Natural killer cell (primary cell): ENCODE measurements around the gene CCDC28A. TPM values are rescaled to one million over a fixed set of nuclear protein-coding genes. Genes with fewer than 3 reads are reported as not detected.

Experiments
- ATAC-seq, 3 donors: fragments of 150-1000 bp in 2 of 3; fragments of 200-7000 bp in 1 of 3; cut with Tn5 transposase; 1 replicate in 1 of 3; 2 replicates in 2 of 3; pipeline ENCODE4 v1.10.0; 2021; ENCODE audit warnings: mild to moderate bottlenecking in 2 of 3, moderate library complexity in 2 of 3
- DNase-seq, 2 donors: peaks; one replicate each; pipeline versions ENCODE4 v3.0.0 to v3.0.0-alpha.2; 2013 to 2021; ENCODE audit warnings: mixed read lengths in 1 of 2
- H3K27ac ChIP-seq: one replicate; pipeline ENCODE4 v1.5.1; 2013; ENCODE audit warnings: mild to moderate bottlenecking, low read length
- H3K27me3 ChIP-seq: one replicate; pipeline ENCODE4 v1.6.1; 2013; ENCODE audit warnings: low read length; ENCODE audit not compliant: control insufficient read depth, insufficient read depth
- H3K36me3 ChIP-seq: one replicate; pipeline ENCODE4 v1.6.1; 2013; ENCODE audit warnings: low read length; ENCODE audit not compliant: control insufficient read depth, insufficient read depth
- H3K4me1 ChIP-seq: one replicate; pipeline ENCODE4 v1.6.1; 2013; ENCODE audit warnings: low read length; ENCODE audit not compliant: control insufficient read depth, insufficient read depth
- H3K4me3 ChIP-seq: one replicate; pipeline ENCODE4 v1.5.1; 2013; ENCODE audit warnings: low read length
- H3K9me3 ChIP-seq: one replicate; pipeline ENCODE4 v1.6.1; 2013; ENCODE audit warnings: low read length; ENCODE audit not compliant: control insufficient read depth, insufficient read depth
- H3K27ac Mint-ChIP-seq, 2 donors: one replicate each; pipeline ENCODE4 v1.8.0; 2022; ENCODE audit warnings: mild to moderate bottlenecking in 2 of 2, mixed read lengths in 2 of 2, moderate library complexity in 1 of 2
- H3K27me3 Mint-ChIP-seq, 2 donors: one replicate each; pipeline ENCODE4 v1.8.0; 2022; ENCODE audit warnings: low read depth in 2 of 2, mixed read lengths in 2 of 2
- H3K36me3 Mint-ChIP-seq: one replicate; pipeline ENCODE4 v1.8.0; 2022; ENCODE audit warnings: mixed read lengths
- H3K4me1 Mint-ChIP-seq, 2 donors: one replicate each; pipeline ENCODE4 v1.8.0; 2022; ENCODE audit warnings: mixed read lengths in 2 of 2
- H3K4me3 Mint-ChIP-seq: one replicate; pipeline ENCODE4 v1.8.0; 2022; ENCODE audit warnings: mild to moderate bottlenecking, moderate library complexity, mixed read lengths
- H3K9me3 Mint-ChIP-seq, 2 donors: one replicate each; pipeline ENCODE4 v1.8.0; 2022; ENCODE audit warnings: mixed read lengths in 2 of 2
- CTCF ChIP-seq: fragments of 200-600 bp; IDR thresholded peaks from one replicate; pipeline ENCODE4 v1.8.0; 2022; ENCODE audit warnings: antibody characterized with exemption
- WGBS: methylation state at CpG from one replicate; pipeline ENCODE4 v1.1.7; 2013; ENCODE audit warnings: missing lambda C conversion rate; ENCODE audit not compliant: insufficient coverage; 5-methylcytosine and 5-hydroxymethylcytosine counted together
- intact Hi-C: fragments of 100-400 bp; cut with micrococcal nuclease; formaldehyde crosslinking; loops from one replicate; pipeline ENCODE4 v1.14.2; 2022
- total RNA-seq, 4 donors: library from RNA; stranded (reverse); fragments of 120-200 nt in 1 of 4; gene quantifications; one replicate each; pipeline versions ENCODE4 v1.2.3 to v1.2.4, GENCODE V29; 2013 to 2022

Gene CCDC28A
- total RNA-seq, 3 donors from 2014 or later (not counting 1 experiment from before 2014, with no cell fraction given), result 22.2 to 25.4 (median 24.3) TPM

GRCh38 chr6:138765896-138766655 is 7.5 kb upstream of the CCDC28A start:
- ATAC-seq, result peak in 1 of 3 donors; percentile 47
- Mint-ChIP-seq H3K27ac (no peak overlapping the region), H3K9me3 (no peaks in the 10 kb centered on the region), H3K36me3 (no peaks in the 10 kb centered on the region), H3K27me3 (no peaks in the 10 kb centered on the region), H3K4me3 (no peak overlapping the region), H3K4me1 (no peaks in the 10 kb centered on the region)
- intact Hi-C loops, result loop anchor here (1.0 to 2.0 kb wide), 3 partner anchors 73 to 650 kb away; no protein-coding TSS in a partner anchor
- no peaks in the 10 kb centered on the region for H3K36me3 ChIP-seq
- no peak overlapping the region for H3K4me3 ChIP-seq
- peak; percentile 65 for TF ChIP-seq CTCF
- H3K9me3 ChIP-seq, result no peaks in the 10 kb centered on the region
- H3K4me1 ChIP-seq, result no peaks in the 10 kb centered on the region
- peak in 1 of 2 donors; percentile 58 for DNase-seq
- H3K27ac ChIP-seq, result no peak overlapping the region
- H3K27me3 ChIP-seq, result no peaks in the 10 kb centered on the region
- 98% methylated on average over 3 of the region's 3 CpGs for WGBS

GRCh38 chr6:138769102-138769676 is 4.4 kb upstream of the CCDC28A start:
- H3K36me3 ChIP-seq, result no peaks in the 10 kb centered on the region
- Mint-ChIP-seq H3K36me3 (no peaks in the 10 kb centered on the region), H3K9me3 (no peaks in the 10 kb centered on the region), H3K27ac (no peak overlapping the region), H3K4me1 (peaks cover 15 to 20% of the 10 kb centered on the region in 2 donors), H3K4me3 (no peak overlapping the region), H3K27me3 (no peaks in the 10 kb centered on the region)
- H3K4me1 ChIP-seq, result peaks cover 4% of the 10 kb centered on the region
- intact Hi-C loops, result no loop called here
- no peaks in the 10 kb centered on the region for H3K27me3 ChIP-seq
- no peak for ATAC-seq
- H3K4me3 ChIP-seq, result no peak overlapping the region
- H3K9me3 ChIP-seq, result no peaks in the 10 kb centered on the region
- no peak for TF ChIP-seq CTCF
- no peak for DNase-seq
- WGBS, result 40% methylated on average over 6 of the region's 6 CpGs
- no peak overlapping the region for H3K27ac ChIP-seq

- H3K4me3 ChIP-seq, result peak overlapping the region; percentile 94
- no peaks in the 10 kb centered on the region for H3K9me3 Mint-ChIP-seq
- H3K4me1 ChIP-seq, result peaks cover 4% of the 10 kb centered on the region
- no peak for TF ChIP-seq CTCF
- H3K36me3 ChIP-seq, result peaks cover 8% of the 10 kb centered on the region
- DNase-seq (no peak), ATAC-seq (no peak)
- peak overlapping the region; percentile 99 to 100 for H3K27ac Mint-ChIP-seq
- peak overlapping the region; percentile 95 for H3K27ac ChIP-seq
- WGBS, result 0% methylated on average over 1 of the region's 8 CpGs
- H3K4me1 Mint-ChIP-seq, result peaks cover 18 to 30% of the 10 kb centered on the region in 2 donors
- intact Hi-C loops, result loop anchor here (5.0 kb wide), 2 partner anchors 360 to 600 kb away; partner anchors contain the start of gene CITED2
- H3K4me3 Mint-ChIP-seq, result peak overlapping the region; percentile 100
- no peaks in the 10 kb centered on the region for H3K36me3 Mint-ChIP-seq
- H3K9me3 ChIP-seq, result no peaks in the 10 kb centered on the region
- H3K27me3 ChIP-seq, result no peaks in the 10 kb centered on the region
- H3K27me3 Mint-ChIP-seq, result no peaks in the 10 kb centered on the region
These were observed 883 bp upstream of the CCDC28A start for GRCh38 chr6:138772596-138773176.
